GM19452 (cell line): ENCODE results near the gene CUL7.
"Not testable (repeated sequence)": the region's sequence is repeated elsewhere in the genome, so short reads cannot be mapped to it uniquely, and the experiment has no call there.

Experiments
- ATAC-seq: cut with Tn5 transposase; IDR thresholded peaks from one replicate; pipeline ENCODE4 v1.9.1; 2021; ENCODE audit not compliant: unreplicated experiment

Gene CUL7

GRCh38 chr6:43050981-43051380 is 2.7 kb downstream of the CUL7 start:
- ATAC-seq = no peak

DNA sequence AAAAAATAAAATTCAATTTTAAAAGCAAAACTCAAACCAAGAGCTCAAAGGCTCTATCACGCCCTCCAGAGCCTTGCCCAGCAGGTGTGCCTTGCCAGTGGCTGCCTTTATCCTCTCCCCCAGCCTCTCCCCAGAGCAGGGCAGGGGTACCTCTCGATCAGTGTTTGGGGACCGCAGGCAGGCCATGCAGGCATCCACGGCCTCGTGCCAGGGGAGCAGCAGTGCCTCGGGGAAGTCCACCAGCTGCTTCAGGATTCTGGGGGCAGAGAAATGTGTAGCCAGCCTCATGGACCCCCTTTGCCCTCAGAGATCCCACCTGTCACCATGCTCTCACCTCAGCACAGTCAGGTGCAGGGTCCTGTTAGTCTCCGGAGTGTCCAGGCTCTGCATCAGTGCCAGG is 5.7 kb downstream of the CUL7 start:
- no peak for ATAC-seq

DNA sequence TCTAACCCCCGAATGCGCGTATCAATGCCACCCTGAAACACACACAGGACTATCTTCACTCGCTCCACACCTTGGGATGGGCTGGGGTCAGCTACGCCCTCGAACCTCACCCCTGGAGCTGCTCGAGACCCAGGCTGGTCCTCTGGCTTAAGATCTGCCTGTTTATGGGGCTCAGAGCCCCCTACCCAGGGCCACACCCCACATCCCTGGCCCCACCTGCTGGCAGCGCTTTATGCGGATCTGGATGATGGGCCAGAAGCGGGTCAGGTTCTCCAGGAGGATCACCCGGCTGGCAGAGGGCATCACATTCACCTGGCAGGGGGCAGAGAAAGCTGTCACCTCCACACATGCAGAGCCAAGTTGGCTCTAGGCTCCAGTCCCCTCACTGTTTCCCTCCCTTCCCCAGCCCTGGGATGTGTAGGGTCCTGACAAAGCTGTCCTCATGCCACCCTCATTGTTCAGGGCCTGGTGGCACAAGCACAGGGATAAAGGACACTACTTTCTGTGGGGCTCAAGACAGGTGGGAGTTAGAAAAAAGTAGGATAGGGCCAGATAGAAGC is 8.2 kb downstream of the CUL7 start:
- ATAC-seq = no peak

- ATAC-seq = no peak
Measured at GRCh38 chr6:43043310-43043709, 10.3 kb downstream of the CUL7 start.

GRCh38 chr6:43041475-43041874 is 12.2 kb downstream of the CUL7 start:
- ATAC-seq = not testable (repeated sequence)

DNA sequence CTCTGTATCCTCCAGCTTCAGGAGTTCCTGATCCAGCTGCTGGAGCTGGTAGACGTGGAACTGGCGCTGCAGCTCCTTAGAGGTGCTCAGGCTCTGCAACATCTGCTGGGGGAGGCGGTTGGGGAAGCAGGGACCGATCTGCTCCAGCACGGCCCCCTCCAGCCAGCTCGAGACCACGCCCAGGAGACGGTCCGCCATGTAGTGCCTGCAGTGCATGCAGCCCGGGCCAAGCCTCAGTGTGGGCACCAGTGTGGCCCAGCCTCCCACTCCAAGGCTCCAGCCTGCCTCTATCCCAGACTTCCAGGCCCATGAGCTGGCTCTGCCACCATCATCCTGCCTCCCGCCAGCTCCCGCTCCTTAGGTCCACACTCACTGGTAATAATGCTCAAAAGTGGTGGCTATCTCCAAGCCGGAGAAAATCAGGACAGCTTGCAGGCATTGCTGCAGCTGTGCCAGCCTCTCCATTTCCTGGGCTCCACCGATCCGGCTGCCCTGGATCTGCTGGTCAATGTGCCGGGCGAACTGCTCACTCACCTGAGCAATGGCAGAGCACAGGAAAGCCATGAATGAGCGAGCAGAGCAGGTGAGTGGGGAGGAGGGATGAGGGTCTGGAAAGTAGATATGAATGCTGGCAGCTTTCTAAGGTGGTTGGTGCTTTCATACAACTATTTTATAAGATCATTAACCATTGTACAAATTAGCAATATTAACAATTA is 13.0 kb downstream of the CUL7 start:
- ATAC-seq = no peak

DNA sequence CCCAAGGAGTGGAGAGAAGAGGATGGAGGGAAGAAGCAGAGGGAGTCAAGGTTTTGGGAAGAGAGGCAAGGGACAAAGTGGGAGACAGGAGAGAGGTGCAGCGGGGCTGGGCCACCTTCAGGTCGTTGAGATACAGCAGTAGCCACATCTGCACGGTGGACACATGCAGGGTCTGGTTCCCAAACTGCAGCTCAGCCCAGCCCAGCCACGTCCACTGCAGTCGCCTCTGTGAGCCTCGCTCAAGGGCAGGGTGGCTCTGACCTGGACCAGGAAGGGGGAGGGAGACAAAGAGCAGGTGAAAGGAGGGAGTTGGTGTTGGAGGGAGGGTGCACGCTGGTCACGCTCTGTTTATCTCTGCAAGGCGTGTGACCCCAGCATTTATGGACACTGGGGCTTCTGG is 14.9 kb downstream of the CUL7 start:
- no peak for ATAC-seq

- no peak for ATAC-seq
Measured at GRCh38 chr6:43037706-43038105, 15.9 kb downstream of the CUL7 start.

GRCh38 chr6:43037197-43037596 is 16.5 kb downstream of the CUL7 start:
- no peak for ATAC-seq

- no peak for ATAC-seq
Measured at GRCh38 chr6:43036712-43037111, 16.9 kb downstream of the CUL7 start.

- no peak for ATAC-seq
Measured at GRCh38 chr6:43035495-43036194, 18.0 kb downstream of the CUL7 start.

GRCh38 chr6:43034190-43034525 is 19.5 kb downstream of the CUL7 start:
- no peak for ATAC-seq

DNA sequence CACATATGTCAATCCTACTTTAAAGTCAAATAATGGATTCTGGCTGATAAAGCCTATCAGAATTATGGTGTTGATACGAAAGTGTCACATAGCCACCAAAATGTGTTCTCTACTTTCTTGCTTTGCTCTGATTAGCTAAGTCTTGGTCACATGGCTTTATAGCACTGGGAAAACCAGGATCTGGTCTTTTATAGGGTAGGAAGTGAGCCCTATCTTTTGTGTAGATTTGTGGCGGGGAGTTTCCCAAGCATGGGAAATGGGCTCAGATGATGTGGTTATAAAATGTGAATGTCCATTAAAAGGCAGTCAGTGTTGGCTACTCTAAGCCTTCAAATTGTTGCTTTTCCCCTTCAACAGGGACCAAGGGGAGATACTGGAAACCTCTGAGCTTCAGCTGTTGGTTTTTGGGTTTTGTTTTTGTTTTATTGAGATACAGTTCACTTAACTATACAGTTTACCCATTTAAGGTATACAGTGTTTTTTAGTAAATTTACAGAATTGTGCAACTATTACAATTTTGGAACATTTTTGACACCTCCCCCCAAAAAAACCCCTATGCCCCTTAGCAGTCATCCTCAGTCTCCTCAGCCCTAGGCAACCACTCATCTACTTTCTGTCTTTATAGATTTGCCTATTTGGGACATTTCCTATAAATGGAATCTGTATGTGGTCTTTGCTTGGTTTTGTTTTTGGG is 20.0 kb downstream of the CUL7 start:
- no peak for ATAC-seq

- no peak for ATAC-seq
Measured at GRCh38 chr6:43032326-43032725, 21.3 kb downstream of the CUL7 start.

- no peak for ATAC-seq
Measured at GRCh38 chr6:43029120-43029519, 24.5 kb downstream of the CUL7 start.

GRCh38 chr6:43026365-43026764 is 27.3 kb downstream of the CUL7 start:
- ATAC-seq = no peak

DNA sequence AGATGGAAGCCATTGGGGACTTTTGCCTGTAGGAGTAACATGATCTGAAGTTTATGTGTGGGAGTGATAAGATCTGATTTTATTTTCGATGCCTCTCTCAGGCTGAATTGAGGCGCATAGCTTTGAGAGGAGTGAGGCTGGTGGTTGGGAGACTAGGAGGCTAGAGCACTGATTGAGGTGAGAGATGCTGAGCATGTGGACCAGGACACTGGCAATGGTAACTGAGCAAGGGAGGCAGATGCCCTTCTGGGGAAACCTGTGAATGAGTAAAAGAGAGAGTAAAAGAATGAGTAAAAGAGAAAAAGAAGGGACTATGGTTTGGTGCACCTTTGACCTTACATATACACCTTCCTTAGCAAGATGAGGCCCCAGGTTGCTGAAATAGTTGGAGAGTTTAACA is 29.2 kb downstream of the CUL7 start:
- ATAC-seq = no peak

GRCh38 chr6:43021270-43022047 is 32.2 kb downstream of the CUL7 start, which contains the start of gene RRP36:
TSS of gene RRP36 (plus strand) at chr6:43021623. CDS start at chr6:43021655, 32 bp downstream.
- ATAC-seq = peak; percentile 70

GRCh38 chr6:43020847-43021246 is 32.8 kb downstream of the CUL7 start:
- ATAC-seq = no peak

DNA sequence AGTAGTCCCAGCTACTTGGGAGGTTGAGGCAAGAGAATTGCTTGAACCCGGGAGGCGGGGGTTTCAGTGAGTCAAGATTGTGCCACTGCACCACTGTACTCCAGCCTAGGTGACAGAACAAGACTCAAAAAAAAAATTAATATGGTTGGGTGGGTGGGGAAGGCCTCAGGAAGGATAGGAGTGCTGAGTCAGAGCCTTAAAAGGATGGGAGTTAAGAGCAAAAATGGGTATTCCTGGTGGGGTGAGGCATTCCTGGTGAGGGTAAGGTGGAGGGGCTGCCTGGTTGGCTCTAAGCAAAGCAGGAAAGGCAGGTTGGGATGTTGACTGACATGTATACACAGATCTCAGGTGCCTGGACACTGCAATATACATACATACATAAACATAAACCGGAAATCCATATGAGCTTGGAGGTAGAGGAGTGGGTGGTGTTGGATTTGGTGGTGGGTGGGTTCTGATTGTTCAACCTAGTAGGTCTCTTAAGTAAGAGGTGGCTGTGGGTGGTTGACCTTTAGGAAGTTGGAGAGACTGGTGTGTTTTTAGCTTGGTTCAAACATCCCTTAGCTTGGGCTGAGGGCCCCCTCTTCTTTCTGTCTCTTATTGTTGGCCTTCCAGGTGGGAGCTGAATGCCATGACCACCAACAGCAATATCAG is 33.5 kb downstream of the CUL7 start:
- ATAC-seq = no peak

DNA sequence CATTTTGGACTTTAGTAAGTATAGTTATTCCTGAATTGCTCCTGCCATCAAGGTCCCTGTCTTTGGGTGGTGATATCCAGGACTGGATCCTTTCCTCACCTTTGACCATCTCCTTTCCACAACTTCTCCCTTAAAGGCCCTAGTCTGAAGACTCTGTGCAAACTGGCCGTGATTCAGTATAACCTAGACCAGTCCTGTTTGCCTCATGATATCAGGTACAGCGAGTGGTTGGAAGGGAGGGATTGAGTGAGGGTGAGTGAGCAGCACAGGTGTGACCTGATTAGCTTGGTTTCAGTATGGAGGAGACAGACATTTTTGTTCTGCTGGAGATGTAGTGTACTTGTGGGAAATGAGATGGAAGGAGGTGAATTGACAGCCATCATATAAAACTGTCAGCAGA is 34.5 kb downstream of the CUL7 start:
- ATAC-seq = no peak
